Measurements from ENCODE around the gene EDDM3A.
"Not testable (repeated sequence)": the region's sequence is repeated elsewhere in the genome, so short reads cannot be mapped to it uniquely, and the experiment has no call there.

EDDM3A gene

GRCh38 chr14:20734430-20734806, 11.3 kb upstream of the EDDM3A start:
- Histone ChIP-seq H3K4me3 (replicated peaks; ENCODE audit: insufficient read depth, low read length) (no peak overlapping the region), H3K27me3 (ENCODE audit: insufficient read depth, poor library complexity, severe bottlenecking) (no peaks in the 10 kb centered on the region), H3K27ac (replicated peaks) (no peak overlapping the region)
- TF ChIP-seq POLR2AphosphoS5 (IDR thresholded peaks at IDR 0.05; ENCODE audit: low read depth) (no peak), GABPA (IDR thresholded peaks at IDR 0.05; ENCODE audit: low read depth) (no peak), SPI1 (IDR thresholded peaks at IDR 0.05; ENCODE audit: borderline replicate concordance, low read depth) (no peak), CTCF (IDR thresholded peaks at IDR 0.05; ENCODE audit: insufficient read depth, low read length) (no peak)
- no peak for DNase-seq (ENCODE audit: low read depth in 1 of 2, low spot score in 1 of 2)

- not testable (repeated sequence) for H3K4me3 ChIP-seq (replicated peaks; ENCODE audit: insufficient read depth, low read length); H3K27me3 ChIP-seq (ENCODE audit: insufficient read depth, poor library complexity, severe bottlenecking); H3K27ac ChIP-seq (replicated peaks); DNase-seq (ENCODE audit: low read depth in 1 of 2, low spot score in 1 of 2)
These were observed 7.4 kb upstream of the EDDM3A start for GRCh38 chr14:20738292-20738691.

GRCh38 chr14:20742132-20742531, 3.6 kb upstream of the EDDM3A start:
- no peak for DNase-seq (ENCODE audit: low read depth in 1 of 2, low spot score in 1 of 2)
- TF ChIP-seq CTCF (IDR thresholded peaks at IDR 0.05; ENCODE audit: insufficient read depth, low read length): no peak
- TF ChIP-seq SPI1 (IDR thresholded peaks at IDR 0.05; ENCODE audit: borderline replicate concordance, low read depth): no peak
- no peak for TF ChIP-seq REST (IDR thresholded peaks at IDR 0.05; ENCODE audit: insufficient replicate concordance, low read depth)
- TF ChIP-seq POLR2AphosphoS5 (IDR thresholded peaks at IDR 0.05; ENCODE audit: low read depth): no peak
- no peak for TF ChIP-seq GABPA (IDR thresholded peaks at IDR 0.05; ENCODE audit: low read depth)
- Histone ChIP-seq H3K4me3 (replicated peaks; ENCODE audit: insufficient read depth, low read length) (no peak overlapping the region), H3K27ac (replicated peaks) (no peak overlapping the region), H3K27me3 (ENCODE audit: insufficient read depth, poor library complexity, severe bottlenecking) (no peaks in the 10 kb centered on the region)

GRCh38 chr14:20743556-20743955, 2.1 kb upstream of the EDDM3A start:
- DNase-seq (ENCODE audit: low read depth in 1 of 2, low spot score in 1 of 2): no peak
- H3K4me3 ChIP-seq (replicated peaks; ENCODE audit: insufficient read depth, low read length): no peak overlapping the region
- no peaks in the 10 kb centered on the region for H3K27me3 ChIP-seq (ENCODE audit: insufficient read depth, poor library complexity, severe bottlenecking)
- no peak overlapping the region for H3K27ac ChIP-seq (replicated peaks)
- TF ChIP-seq REST (IDR thresholded peaks at IDR 0.05; ENCODE audit: insufficient replicate concordance, low read depth) (no peak), CTCF (IDR thresholded peaks at IDR 0.05; ENCODE audit: insufficient read depth, low read length) (no peak), POLR2AphosphoS5 (IDR thresholded peaks at IDR 0.05; ENCODE audit: low read depth) (no peak)
